Loucy (cell line): ENCODE data around the gene NRXN3.

Experiments used
- CTCF ChIP-seq: fragments of 200-600 bp; sonication (generic); conservative IDR thresholded peaks from 2 replicates; pipeline ENCODE4 v1.5.1; 2014; ENCODE audit warnings: mild to moderate bottlenecking, antibody characterized with exemption, low read length
- EZH2phosphoT487 ChIP-seq: fragments of 200-600 bp; IDR thresholded peaks from 2 replicates; pipeline ENCODE4 v1.6.1; 2018; ENCODE audit warnings: antibody characterized with exemption, mild to moderate bottlenecking, moderate library complexity, borderline replicate concordance

- TF ChIP-seq CTCF = no peak
- TF ChIP-seq EZH2phosphoT487 = no peak
Observed at GRCh38 chr14:78700236-78700635, 530.1 kb downstream of the NRXN3 start.
